HCT116 (cell line): ENCODE measurements around the gene COG5.

Experiments
- CTCF ChIP-seq, 3 experiments: fragments of 200-600 bp in 1 of 3; sonication (generic) in 1 of 3; IDR thresholded peaks in 2 of 3; conservative IDR thresholded peaks in 1 of 3; 2 replicates each; pipeline ENCODE4 v1.5.1; 2012 to 2017; ENCODE audit warnings: low read depth in 2 of 3, low read length in 2 of 3, antibody characterized with exemption in 1 of 3, borderline replicate concordance in 1 of 3, control low read depth in 1 of 3, mild to moderate bottlenecking in 1 of 3, mixed read lengths in 1 of 3, mixed run types in 1 of 3, moderate library complexity in 1 of 3; ENCODE audit not compliant: insufficient read depth in 1 of 3
- EZH2 ChIP-seq: fragments of 200-600 bp; sonication (generic); IDR thresholded peaks from 2 replicates; pipeline ENCODE4 v1.6.1; 2017; ENCODE audit warnings: antibody characterized with exemption, mixed run types
- POLR2A ChIP-seq: IDR thresholded peaks from 2 replicates; pipeline ENCODE4 v1.7.0; 2011; ENCODE audit warnings: borderline replicate concordance; ENCODE audit not compliant: insufficient read depth, insufficient read length; ENCODE audit errors: extremely low read depth

- TF ChIP-seq EZH2 (no peak), CTCF (IDR thresholded peaks at IDR 0.05 in 2 of 3, conservative IDR thresholded peaks at IDR 0.05 in 1 of 3; ENCODE audit: borderline replicate concordance in 1 of 3, insufficient read depth in 1 of 3, low read depth in 2 of 3, low read length in 2 of 3) (no peak), POLR2A (no peak)
Observed at GRCh38 chr7:107236862-107237261, 326.9 kb downstream of the COG5 start.
